HG02938 (cell line): ENCODE measurements around the gene KIAA1755.

Experiments
- ATAC-seq: cut with Tn5 transposase; IDR thresholded peaks from one replicate; pipeline ENCODE4 v1.9.1; 2021; ENCODE audit warnings: mild to moderate bottlenecking, moderate library complexity; ENCODE audit not compliant: unreplicated experiment

KIAA1755 gene

DNA sequence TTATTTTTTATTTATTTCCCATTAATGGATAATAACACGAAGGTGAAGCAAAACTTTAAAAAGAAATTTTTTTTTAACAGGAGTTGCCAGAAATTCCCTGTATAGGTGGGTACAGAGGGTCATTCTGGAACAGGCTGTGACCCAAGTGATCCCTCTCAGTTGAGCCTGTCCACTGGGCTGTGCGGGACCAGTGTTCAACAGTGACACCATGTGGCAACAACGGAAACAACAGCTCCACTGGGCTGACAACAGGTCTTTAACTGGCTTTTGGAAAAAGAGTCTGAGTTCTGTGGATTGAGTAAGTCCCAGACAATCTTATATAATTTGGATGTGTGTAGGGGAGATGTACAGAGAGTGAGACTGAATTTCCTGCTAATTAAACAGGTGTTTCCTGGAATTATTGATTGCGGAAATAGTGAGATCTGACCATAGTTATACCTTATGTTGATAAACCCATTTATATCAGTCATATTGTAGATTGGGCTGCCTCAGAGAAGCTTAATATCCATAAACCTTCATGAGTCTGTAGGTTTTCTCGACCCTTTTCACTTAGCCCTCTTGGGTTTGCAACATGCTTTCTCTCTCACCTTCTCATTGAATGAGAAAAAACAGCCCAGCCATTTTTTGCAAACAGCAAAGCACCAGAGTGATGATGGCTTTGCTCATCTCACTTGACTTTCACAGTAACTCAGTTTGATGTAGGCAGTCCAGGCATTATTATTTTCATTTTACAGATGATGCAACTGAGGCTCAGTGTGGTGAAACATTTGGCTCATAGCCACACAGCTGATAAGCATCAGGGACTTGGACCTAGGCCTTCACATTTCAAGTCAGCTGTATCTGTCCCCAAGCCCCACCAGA, 17.5 kb downstream of the KIAA1755 start:
- ATAC-seq = no peak

DNA sequence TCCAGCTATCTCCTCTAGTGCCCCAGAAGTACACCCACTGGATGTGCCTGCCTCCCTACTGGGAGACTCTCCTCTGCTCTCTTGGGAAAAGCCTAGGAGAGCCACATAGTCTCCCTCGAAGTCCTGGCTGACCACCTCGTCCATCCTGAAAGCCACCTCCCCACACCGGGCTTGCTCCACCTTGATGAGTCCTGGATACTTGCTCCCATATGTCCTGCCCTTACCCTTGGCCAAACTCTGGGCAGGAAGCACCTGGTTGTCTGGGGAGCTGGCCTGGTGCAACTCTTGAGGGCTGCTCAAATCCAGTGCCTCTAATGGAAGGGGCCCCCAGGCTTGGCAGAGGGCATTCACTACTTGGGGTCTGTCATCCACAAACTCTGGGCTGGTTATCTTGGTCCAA, 19.3 kb downstream of the KIAA1755 start:
- ATAC-seq = no peak

DNA sequence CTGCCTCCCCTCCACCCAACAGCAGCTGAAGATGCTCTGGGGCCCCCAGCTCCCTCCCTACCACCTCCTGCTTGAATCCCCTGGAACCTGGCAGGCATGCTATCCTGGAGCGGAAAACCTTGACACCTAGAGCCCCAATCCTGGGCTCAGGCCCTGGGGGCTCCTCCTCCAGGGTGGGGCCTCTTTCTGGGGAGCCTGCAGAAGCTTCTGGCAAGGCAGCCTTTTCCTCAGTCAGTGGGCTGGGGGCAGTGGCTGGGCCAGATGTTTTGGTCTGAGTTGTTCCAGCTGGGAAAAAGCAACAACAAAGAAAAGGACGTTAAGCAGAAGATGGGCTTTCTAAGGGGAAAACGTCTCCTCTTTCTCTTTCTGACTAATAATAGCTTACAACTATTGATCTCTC, 21.1 kb downstream of the KIAA1755 start:
- ATAC-seq = no peak

DNA sequence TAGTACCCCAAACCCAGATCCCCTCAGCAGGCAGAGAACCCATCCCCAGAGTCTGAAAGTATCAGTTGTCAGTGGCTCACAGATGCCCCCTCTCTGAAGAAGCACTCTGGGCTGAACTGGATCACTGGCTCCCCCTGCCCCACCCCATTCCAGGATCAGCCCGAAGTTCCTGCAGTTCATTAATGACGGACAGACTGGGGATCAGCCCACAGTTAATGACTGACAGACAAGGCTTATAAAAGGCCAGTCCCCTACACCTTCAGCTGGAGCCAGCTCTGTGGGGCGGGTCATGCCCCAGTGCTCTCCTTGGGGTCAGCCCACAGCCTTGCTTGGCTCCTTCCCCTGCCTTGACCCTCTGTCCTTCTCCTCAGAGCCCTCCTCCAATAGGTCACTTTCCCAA, 21.7 kb downstream of the KIAA1755 start:
- ATAC-seq = no peak

DNA sequence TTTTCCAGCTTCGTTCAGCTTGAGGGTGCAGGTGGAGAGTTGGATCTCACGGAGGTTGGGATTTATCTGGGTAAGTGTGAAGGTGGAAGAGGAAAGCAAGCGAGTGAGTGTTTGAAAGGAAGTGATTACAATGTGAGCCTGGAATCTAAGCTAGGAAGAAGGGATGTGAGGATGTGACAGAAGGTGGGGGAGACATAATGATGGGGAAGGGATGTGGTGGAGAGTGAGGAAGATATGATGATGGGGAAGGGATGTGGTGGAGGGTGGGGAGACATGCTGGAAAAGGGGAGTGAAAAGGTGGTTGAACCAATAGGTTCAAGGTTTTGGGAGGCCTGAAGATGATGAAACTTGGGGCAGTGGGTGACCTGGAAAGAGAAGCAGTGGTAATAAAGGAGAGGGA, 23.2 kb downstream of the KIAA1755 start:
- ATAC-seq = no peak

DNA sequence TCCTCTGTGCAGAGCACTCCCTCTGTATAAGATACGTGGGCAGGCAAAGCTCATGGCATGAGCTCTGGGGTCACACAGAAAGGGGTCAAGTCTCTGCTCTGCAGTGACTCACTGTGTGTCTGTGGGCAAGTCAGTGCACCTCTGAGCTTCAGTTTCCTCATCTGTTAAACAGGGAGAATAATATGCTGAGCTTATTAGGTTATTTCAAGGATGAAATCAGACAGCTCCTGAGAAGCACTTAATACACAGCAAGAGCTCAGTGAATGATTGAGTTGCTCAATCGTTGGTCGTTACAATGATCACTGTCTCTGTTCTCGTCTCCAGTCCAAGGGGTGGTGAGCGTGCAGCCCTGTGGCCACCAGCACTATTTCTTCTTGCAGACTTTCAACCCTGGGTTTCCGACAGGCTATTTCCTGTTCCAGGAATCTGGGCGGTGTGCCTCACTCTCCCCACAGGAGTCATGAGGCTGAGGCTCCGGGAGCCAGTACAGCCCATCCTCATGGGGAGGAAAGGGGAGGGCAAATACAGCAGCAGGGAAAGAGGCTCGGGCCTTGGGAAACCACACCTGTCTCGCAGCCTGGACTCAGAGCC, 28.9 kb downstream of the KIAA1755 start:
- no peak for ATAC-seq

DNA sequence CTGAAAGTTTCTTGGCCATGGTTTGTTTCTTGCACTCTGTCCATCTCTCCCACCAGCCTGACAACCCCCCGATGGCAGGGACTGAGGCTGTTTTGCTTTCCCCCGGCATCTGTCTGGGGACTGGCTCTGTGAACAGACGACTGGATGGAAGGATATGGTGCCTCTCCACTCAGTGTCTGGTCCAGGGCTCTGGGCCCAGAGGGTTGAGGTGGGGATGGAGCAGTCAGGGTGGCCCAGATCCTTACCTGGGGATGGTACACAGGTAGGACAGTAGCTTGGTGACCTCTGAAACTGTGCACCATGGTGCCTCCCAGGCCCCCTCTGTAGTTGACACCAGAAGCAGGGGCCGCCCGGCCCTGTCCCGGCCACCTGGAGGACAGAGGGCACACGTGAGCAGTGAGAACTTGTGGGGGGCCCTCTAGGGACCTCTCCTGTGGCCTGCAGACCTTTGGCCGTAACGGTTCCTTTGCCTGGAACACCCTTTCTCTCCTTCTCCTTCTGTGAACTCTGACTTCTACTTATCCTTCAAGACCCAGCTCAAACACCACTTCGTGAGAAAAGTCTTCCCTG, 29.5 kb downstream of the KIAA1755 start:
- no peak for ATAC-seq

DNA sequence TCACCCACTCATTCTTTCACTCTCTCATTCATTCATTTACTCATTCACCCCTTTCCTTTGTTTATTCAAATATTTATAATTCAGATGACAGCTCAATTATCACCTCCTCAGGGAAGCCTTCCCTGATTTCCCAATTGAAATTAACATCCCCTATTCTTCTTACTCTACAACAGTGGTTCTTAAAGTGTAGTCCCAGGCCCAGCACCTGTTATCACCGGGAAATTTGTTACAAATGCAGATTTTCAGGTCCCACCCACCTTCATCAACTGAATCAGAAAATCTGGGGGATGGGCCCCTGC, 30.3 kb downstream of the KIAA1755 start:
- no peak for ATAC-seq

DNA sequence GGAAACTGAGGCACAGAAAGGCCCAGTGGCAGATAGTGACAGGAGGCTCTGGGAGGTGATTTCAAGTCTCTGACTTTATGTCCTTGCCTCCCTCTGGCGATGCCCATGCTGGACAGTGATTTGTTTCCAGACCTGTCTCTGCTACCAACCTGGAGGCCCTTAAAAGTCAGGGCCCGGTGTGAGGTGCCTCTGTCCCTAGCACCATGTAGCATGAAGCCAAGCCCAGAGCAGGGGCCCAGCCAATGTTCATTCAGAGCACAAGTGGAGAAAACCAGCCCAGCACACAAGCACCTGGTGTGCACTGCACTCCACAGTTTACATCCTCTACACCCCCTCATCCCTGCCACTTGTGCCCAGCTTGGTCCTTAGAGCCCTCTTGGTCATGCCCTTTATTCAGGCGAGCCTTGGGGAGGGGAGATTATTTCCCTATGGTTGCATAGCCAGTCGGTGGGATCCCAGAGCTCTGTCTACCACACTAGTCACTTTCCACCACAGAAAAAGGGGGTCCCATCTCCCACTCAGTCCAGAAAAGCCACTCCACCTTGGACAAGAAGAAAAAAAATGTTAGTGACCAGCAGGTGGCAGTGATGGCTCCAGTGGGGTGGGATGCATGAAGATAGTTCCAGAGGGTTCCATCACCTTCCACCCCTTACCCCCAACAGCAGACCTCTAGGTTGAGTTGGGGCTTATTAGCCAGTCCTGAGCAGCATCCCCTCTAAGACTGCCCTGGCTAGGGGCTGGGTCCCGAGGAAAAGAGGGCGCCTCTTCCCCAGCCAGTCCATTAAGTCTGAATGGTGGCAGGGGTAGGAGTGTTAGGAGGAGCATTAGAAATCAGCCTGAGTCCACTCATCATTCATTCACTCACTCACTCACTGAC, 30.9 kb downstream of the KIAA1755 start:
- ATAC-seq = no peak

DNA sequence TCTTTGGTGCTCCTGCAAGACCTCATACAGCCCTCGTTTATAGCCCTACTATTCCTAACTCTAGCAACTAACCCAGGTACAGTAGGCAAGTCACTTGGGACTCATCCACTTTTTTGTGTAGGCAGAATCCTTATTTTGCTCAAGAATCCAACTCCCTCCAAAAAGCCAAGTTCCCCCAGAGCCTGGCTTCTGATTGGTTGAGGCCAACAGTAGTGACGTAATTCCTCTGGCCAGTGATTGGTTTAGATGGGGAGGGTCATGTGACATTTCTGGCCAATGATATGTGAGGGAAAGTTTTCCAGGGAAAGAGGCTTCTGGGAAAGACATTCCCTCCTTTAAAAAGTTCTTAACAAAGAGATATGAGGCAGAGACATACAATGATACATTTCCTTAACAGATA, 32.1 kb downstream of the KIAA1755 start:
- no peak for ATAC-seq

DNA sequence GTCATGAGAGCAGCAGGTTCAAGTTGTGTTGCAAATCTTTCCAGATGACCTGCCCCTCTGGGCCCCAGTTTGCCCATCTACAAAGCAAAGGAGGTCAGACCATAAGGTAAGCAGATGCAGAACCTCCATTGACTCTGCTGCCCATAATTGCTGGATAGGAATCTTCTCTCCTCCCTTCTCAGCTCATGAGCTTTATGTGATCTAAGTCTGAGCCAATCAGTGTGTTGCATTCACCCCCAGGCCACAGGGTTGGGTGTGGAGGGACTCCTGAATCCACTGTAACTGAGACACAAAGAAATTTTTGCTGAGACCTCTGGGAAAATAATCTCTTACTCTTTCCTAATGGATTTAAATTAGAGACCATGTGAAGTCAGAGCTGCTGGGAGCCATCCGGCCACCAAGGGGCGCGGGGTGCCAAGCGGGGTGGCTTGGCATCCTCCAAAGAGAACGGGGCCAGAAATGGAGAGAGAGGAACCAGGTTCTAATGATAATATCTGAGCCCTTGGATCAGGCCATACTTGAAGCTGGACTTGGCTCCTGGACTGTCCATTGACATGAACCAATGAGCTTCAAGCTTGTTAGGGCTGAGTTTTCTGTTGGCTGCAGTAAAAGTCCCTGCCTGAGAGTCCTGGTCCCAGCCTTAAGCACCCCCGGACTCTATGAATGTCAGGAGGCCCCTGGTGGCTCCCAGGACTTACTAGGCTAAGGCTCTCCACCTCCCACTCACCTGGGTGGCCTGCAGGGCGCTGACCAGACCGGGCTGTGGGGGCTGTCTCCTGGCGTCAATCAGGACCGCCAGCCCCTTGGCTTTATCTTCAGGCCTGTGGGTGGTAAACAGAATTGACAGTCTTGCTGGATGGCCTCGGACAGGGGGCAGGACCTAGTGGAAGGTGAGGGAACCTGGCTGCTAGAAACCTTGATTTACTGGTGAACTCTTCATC, 32.8 kb downstream of the KIAA1755 start:
- no peak for ATAC-seq

DNA sequence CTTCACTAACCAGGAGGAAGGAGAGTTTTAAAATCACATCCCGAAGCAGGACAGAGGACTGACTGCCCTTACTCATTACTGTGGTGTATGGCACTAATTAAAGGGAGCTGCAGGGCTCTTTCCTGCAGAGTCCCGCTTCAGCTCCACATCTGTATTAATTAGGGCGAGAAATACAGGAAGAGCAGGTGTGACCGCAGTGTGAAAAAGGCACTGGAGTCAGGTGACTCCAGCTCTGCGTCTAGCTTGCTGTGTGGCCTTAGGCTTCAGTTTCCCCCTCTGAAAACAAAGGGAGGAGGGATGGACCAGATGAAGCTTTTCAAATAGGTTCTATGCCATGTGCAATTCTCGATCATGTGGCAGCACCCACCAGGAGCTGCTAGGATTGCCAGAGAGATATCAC, 34.0 kb downstream of the KIAA1755 start:
- ATAC-seq = no peak

DNA sequence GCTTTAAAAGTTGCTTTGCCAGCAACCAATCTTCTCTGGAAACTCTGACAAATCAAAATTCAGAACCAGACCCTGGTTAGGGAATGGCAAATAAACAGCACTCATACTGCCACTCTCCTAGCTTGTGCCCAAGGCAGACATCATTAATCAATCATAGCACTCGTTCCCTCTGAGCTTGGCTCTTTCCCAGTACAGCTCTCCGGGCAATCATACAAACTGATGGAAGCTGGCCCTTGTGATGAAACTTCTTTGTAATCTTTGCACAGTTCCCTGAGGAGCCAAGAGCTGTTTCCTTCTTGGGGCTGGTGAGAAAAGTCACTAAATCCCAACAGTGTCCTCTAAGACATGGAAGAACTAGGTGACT, 34.7 kb downstream of the KIAA1755 start:
- ATAC-seq = no peak

DNA sequence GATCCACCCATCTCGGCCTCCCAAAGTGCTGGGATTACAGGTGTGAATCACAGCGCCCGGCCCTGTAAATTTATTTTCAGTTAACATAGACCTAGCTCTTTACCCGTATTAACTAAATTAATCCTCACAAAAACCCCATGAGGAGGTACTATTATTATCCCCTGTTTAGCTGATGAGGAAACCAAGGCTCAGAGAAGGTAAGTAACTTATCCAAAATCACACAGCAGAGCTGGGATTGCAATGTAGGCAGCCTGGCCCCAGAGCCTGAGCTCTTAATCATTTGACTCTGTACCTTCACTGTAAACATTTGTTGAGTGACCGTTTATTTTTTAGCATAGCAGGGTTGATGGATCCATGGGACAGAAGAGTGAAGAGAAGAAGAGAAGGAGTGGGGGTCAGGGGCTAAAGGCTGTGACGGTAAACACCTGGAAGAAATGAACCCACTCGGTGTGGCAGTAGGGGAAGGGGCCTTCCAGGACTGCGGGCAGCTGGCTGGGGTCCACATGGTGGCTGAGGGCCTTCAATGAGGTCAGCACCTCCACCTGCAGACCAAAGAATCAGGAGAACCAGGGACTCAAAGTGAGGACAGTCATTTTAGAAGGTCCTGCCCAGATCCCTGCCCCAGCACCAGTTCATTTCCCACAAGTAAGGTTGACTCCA, 35.2 kb downstream of the KIAA1755 start:
- ATAC-seq = no peak

DNA sequence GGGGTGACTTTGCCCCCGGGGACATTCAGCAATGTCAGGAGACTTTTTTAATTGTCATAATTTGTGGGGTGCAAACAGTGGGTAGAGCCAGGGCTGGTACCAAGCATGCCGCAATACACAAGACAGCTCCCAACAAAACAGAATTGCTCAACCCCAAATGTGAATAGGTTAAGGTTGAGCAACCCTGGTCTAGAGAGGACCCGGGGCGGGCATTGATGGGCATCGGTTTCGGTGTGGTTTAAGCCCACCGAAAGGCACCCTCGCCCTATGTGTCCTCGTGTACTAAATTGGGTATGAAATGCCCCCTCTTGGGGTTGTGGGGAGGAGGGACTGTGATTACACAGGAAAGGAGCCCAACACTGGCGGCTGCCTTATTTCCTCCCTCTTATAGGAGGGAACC, 36.0 kb downstream of the KIAA1755 start:
- ATAC-seq = no peak

DNA sequence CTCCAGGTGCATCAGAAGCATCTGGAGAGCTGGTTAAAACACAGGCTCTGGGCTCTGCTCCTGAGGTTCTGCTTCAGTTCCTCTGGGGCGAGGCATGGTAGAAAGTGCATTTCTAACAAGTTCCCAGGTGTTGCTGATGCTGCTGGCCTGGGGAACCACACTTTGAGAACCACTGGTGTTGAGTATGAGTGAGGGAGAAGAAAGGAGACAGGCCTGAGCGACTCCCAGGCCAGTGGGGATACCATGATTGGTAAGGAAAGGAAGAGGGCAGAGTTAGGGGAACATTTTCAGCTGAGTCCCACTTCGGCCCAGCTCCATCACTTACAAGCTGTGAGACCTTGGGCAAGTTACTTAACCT, 36.8 kb downstream of the KIAA1755 start:
- ATAC-seq = no peak

DNA sequence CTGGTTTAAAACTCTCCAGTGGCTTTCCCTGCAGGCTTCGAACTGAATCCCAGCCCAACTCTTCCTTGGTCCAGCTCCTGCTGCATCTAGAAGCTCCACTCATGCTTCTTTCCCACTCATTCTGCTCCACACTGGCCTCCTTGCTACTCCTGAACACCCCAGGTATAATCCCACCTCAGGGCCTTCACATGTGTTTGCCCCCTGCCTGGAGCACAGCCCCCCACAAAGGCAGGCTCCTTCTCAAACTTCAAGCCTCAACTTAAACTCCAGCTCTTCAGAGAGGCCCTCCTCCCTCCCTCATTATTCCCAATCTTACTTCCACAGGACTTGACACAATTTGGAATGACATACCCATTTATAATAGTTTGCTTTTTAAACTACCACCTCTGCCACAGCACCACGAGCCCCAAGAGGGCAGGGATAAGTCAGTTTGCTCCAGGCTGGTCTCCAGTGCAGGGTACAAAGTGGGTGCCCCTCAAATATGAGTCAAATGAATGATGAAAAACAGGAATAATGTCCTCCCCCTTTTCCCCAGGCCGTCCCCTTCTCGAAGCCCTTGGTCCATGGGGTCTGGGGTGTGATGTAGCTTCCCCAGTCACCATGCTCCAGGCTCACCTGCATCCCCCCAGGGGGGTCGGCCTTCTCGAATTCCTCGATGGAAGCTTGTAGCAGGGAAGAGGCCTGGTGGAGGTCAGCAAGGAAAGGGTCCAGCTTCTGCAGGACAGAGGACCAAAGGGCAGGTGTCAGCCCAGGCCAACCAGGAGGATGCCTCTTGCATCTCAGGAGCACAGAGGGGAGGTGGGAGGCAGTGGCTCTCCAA, 37.4 kb downstream of the KIAA1755 start:
- no peak for ATAC-seq

DNA sequence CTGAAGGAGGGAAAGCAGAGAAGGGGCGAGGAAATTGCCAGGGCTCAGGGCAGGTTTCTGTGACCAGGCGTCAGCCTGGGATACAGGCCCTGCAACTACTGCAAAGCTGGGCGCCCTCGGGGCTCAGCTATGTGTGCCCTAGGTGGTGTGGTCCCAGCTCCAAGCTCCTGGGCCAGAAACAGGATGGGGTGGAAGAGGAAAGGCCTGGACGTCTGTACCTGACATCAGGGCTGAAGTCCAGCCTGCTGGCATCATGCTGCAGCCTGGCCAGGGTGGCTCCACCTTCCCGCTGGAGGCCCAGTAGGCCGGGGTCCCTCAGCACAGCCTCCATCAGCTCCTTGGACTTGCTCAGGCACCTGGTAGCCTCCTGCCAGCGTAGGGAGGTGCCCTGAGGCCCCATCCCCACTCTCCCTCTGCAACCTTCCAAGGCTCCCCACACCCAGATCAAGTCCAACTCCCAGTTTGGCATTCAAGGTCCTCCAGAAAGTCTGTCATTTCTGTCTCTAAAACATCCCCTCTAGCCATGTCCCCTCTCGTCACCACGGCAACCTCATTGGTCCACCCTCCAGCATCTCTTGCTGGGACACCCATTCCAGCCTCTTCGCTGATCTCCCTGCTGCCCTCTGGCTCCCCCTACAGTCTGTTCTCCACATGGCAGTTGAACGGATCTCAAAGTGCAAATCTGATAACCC, 38.2 kb downstream of the KIAA1755 start:
- ATAC-seq = no peak

DNA sequence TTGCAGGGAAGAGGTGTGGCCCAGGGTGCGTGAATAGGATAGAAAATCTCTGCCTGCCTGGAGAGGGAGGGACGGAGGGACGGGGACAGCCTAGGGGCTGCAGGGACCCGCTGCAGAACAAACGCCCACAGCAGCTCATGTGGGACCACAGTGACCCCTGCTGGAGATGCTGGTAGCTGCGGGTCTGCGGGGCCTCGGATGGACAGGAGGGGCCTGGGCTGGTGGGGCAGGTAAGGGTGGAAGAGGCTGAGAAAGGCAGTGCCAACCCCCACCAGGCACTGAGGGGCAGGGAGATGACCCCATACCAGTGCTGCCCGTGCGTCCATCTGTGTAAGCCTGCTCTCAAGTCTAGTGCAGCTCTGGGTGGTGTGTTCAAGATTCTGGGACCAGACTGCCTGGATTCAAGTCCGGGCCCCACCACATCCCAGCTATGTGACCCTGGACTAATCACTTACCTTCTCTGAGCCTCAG, 39.4 kb downstream of the KIAA1755 start:
- no peak for ATAC-seq
